GM12865 (cell line): ENCODE data around the gene SPRED2.
A peak's percentile ranks its signal among the peaks of the same experiment; 100 is the strongest.

Experiments used
- DNase-seq: peaks from one replicate; pipeline ENCODE4 v3.0.0; 2010; ENCODE audit warnings: low read depth
- H3K4me3 ChIP-seq: 2 replicates; pipeline ENCODE4 v1.5.1; 2011; ENCODE audit warnings: mild to moderate bottlenecking, low read depth, low read length, control low read depth
- CTCF ChIP-seq: IDR thresholded peaks from 2 replicates; pipeline ENCODE4 v1.5.1; 2011; ENCODE audit warnings: low read length, control low read depth, low read depth, inconsistent platforms; ENCODE audit not compliant: insufficient read depth; ENCODE audit errors: missing control alignments

Gene SPRED2

GRCh38 chr2:65395621-65396347 lies 36.6 kb downstream of the SPRED2 start:
- no peak for DNase-seq
- TF ChIP-seq CTCF = no peak
- no peak overlapping the region for H3K4me3 ChIP-seq

- peak; percentile 24 for DNase-seq
- H3K4me3 ChIP-seq = no peak overlapping the region
- no peak for TF ChIP-seq CTCF
Observed at GRCh38 chr2:65393743-65394422, 38.5 kb downstream of the SPRED2 start.

GRCh38 chr2:65393046-65393445 lies 39.4 kb downstream of the SPRED2 start:
- no peak for DNase-seq
- H3K4me3 ChIP-seq = no peak overlapping the region
- TF ChIP-seq CTCF = no peak

GRCh38 chr2:65392609-65393008 lies 39.8 kb downstream of the SPRED2 start:
- TF ChIP-seq CTCF = no peak
- no peak for DNase-seq
- no peak overlapping the region for H3K4me3 ChIP-seq

- no peak overlapping the region for H3K4me3 ChIP-seq
- peak; percentile 91 for DNase-seq
- TF ChIP-seq CTCF = no peak
Observed at GRCh38 chr2:65390134-65390533, 42.3 kb downstream of the SPRED2 start.

GRCh38 chr2:65389476-65389875 lies 42.9 kb downstream of the SPRED2 start:
- no peak for TF ChIP-seq CTCF
- no peak overlapping the region; the same call in 1 of the 2 replicates for H3K4me3 ChIP-seq
- no peak for DNase-seq
